HG03469 (cell line): ENCODE data around the gene MUC5AC.

Source experiments
- ATAC-seq: cut with Tn5 transposase; IDR thresholded peaks from one replicate; pipeline ENCODE4 v1.9.1; 2021; ENCODE audit warnings: mild to moderate bottlenecking, moderate library complexity, moderate number of reproducible peaks; ENCODE audit not compliant: unreplicated experiment

MUC5AC gene

GRCh38 chr11:1221848-1222311 lies 64.1 kb downstream of the MUC5AC start:
- ATAC-seq, result no peak

GRCh38 chr11:1222491-1223345 lies 65.0 kb downstream of the MUC5AC start, which contains the start of gene MUC5B:
TSS of gene MUC5B (plus strand) at chr11:1223066. CDS start at chr11:1223124, 58 bp downstream.
- ATAC-seq, result no peak

GRCh38 chr11:1223346-1224110 lies 65.8 kb downstream of the MUC5AC start:
- no peak for ATAC-seq

- no peak for ATAC-seq
These were observed 66.3 kb downstream of the MUC5AC start for GRCh38 chr11:1224111-1224490.

- ATAC-seq, result no peak
These were observed 67.0 kb downstream of the MUC5AC start for GRCh38 chr11:1224491-1225385.

GRCh38 chr11:1225386-1226225 lies 67.9 kb downstream of the MUC5AC start:
- no peak for ATAC-seq

GRCh38 chr11:1226226-1226985 lies 68.7 kb downstream of the MUC5AC start:
- ATAC-seq, result no peak

GRCh38 chr11:1226986-1227550 lies 69.3 kb downstream of the MUC5AC start:
- no peak for ATAC-seq

GRCh38 chr11:1227551-1228100 lies 69.9 kb downstream of the MUC5AC start:
- no peak for ATAC-seq

GRCh38 chr11:1228101-1228821 lies 70.5 kb downstream of the MUC5AC start:
- no peak for ATAC-seq

GRCh38 chr11:1228921-1229451 lies 71.2 kb downstream of the MUC5AC start:
- no peak for ATAC-seq

GRCh38 chr11:1229471-1230120 lies 71.8 kb downstream of the MUC5AC start:
- no peak for ATAC-seq

GRCh38 chr11:1230121-1230455 lies 72.3 kb downstream of the MUC5AC start:
- ATAC-seq, result no peak

GRCh38 chr11:1230456-1231395 lies 73.0 kb downstream of the MUC5AC start:
- ATAC-seq, result no peak

GRCh38 chr11:1231396-1232020 lies 73.8 kb downstream of the MUC5AC start:
- no peak for ATAC-seq
